ENCODE results near the gene FAM169A.

The FAM169A gene

GRCh38 chr5:74816875-74817274 lies 49.3 kb downstream of the FAM169A start:
- Histone ChIP-seq H3K4me1 (ENCODE audit: control insufficient read depth, low read length) (no peaks in the 10 kb centered on the region), H3K4me3 (ENCODE audit: low read length) (no peak overlapping the region), H3K36me3 (ENCODE audit: control insufficient read depth, low read length) (no peaks in the 10 kb centered on the region), H3K27me3 (ENCODE audit: control insufficient read depth, low read length) (no peaks in the 10 kb centered on the region; the same call in none of the 2 replicates), H4K20me1 (ENCODE audit: control insufficient read depth, insufficient read depth, low read depth, low read length) (no peaks in the 10 kb centered on the region), H3K9me3 (ENCODE audit: control insufficient read depth, insufficient read depth, low read length) (no peaks in the 10 kb centered on the region), H3K27ac (ENCODE audit: low read depth, low read length) (no peak overlapping the region), H3F3A (ENCODE audit: control insufficient read depth, insufficient read depth) (no peaks in the 10 kb centered on the region), H3K4me2 (ENCODE audit: low read length) (no peak overlapping the region), H3K9me2 (replicated peaks; ENCODE audit: control insufficient read depth, low read length) (no peaks in the 10 kb centered on the region), H3K79me2 (ENCODE audit: control insufficient read depth, low read length) (no peaks in the 10 kb centered on the region)
- TF ChIP-seq EZH2phosphoT487 (IDR thresholded peaks at IDR 0.05; ENCODE audit: borderline replicate concordance, low read length), result no peak

- Histone ChIP-seq H3K27me3 (ENCODE audit: control insufficient read depth, low read length) (no peaks in the 10 kb centered on the region; the same call in 1 of the 2 replicates), H3K79me2 (ENCODE audit: control insufficient read depth, low read length) (no peaks in the 10 kb centered on the region), H3K4me3 (ENCODE audit: low read length) (no peak overlapping the region), H3K36me3 (ENCODE audit: control insufficient read depth, low read length) (no peaks in the 10 kb centered on the region), H3K9me2 (replicated peaks; ENCODE audit: control insufficient read depth, low read length) (no peaks in the 10 kb centered on the region), H4K20me1 (ENCODE audit: control insufficient read depth, insufficient read depth, low read depth, low read length) (no peaks in the 10 kb centered on the region), H3K9me3 (ENCODE audit: control insufficient read depth, insufficient read depth, low read length) (no peaks in the 10 kb centered on the region), H3K4me2 (ENCODE audit: low read length) (no peak overlapping the region), H3F3A (ENCODE audit: control insufficient read depth, insufficient read depth) (no peaks in the 10 kb centered on the region), H3K4me1 (ENCODE audit: control insufficient read depth, low read length) (no peaks in the 10 kb centered on the region), H3K27ac (ENCODE audit: low read depth, low read length) (no peak overlapping the region)
- TF ChIP-seq CTCF (IDR thresholded peaks at IDR 0.05; ENCODE audit: low read depth, low read length, poor library complexity, severe bottlenecking), result no peak
Measured at GRCh38 chr5:74810915-74811314, 55.3 kb downstream of the FAM169A start.

GRCh38 chr5:74801941-74802340 lies 64.2 kb downstream of the FAM169A start:
- Histone ChIP-seq H3K4me3 (ENCODE audit: low read length) (no peak overlapping the region), H3K4me2 (ENCODE audit: low read length) (no peak overlapping the region), H3K27ac (ENCODE audit: low read depth, low read length) (no peak overlapping the region), H4K20me1 (ENCODE audit: control insufficient read depth, insufficient read depth, low read depth, low read length) (no peaks in the 10 kb centered on the region), H3K27me3 (ENCODE audit: control insufficient read depth, low read length) (peaks cover 5% of the 10 kb centered on the region; the same call in 1 of the 2 replicates), H3K4me1 (ENCODE audit: control insufficient read depth, low read length) (no peaks in the 10 kb centered on the region), H3K36me3 (ENCODE audit: control insufficient read depth, low read length) (no peaks in the 10 kb centered on the region), H3K9me2 (replicated peaks; ENCODE audit: control insufficient read depth, low read length) (no peaks in the 10 kb centered on the region), H3K79me2 (ENCODE audit: control insufficient read depth, low read length) (no peaks in the 10 kb centered on the region), H3F3A (ENCODE audit: control insufficient read depth, insufficient read depth) (no peaks in the 10 kb centered on the region), H3K9me3 (ENCODE audit: control insufficient read depth, insufficient read depth, low read length) (no peaks in the 10 kb centered on the region)
- TF ChIP-seq CTCF (IDR thresholded peaks at IDR 0.05; ENCODE audit: low read depth, low read length, poor library complexity, severe bottlenecking), result no peak
- TF ChIP-seq EZH2phosphoT487 (IDR thresholded peaks at IDR 0.05; ENCODE audit: borderline replicate concordance, low read length), result no peak

GRCh38 chr5:74801197-74801596 lies 65.0 kb downstream of the FAM169A start:
- H3K9me3 ChIP-seq (ENCODE audit: control insufficient read depth, insufficient read depth, low read length), result no peaks in the 10 kb centered on the region
- H3K79me2 ChIP-seq (ENCODE audit: control insufficient read depth, low read length), result no peaks in the 10 kb centered on the region
- no peaks in the 10 kb centered on the region for H3K36me3 ChIP-seq (ENCODE audit: control insufficient read depth, low read length)
- no peaks in the 10 kb centered on the region for H3K9me2 ChIP-seq (replicated peaks; ENCODE audit: control insufficient read depth, low read length)
- H3K4me3 ChIP-seq (ENCODE audit: low read length), result no peak overlapping the region
- H3K4me1 ChIP-seq (ENCODE audit: control insufficient read depth, low read length), result no peaks in the 10 kb centered on the region
- H3F3A ChIP-seq (ENCODE audit: control insufficient read depth, insufficient read depth), result no peaks in the 10 kb centered on the region
- no peak overlapping the region for H3K27ac ChIP-seq (ENCODE audit: low read depth, low read length)
- no peak overlapping the region for H3K4me2 ChIP-seq (ENCODE audit: low read length)
- no peaks in the 10 kb centered on the region for H4K20me1 ChIP-seq (ENCODE audit: control insufficient read depth, insufficient read depth, low read depth, low read length)
- no peak for TF ChIP-seq CTCF (IDR thresholded peaks at IDR 0.05; ENCODE audit: low read depth, low read length, poor library complexity, severe bottlenecking)
- no peak for TF ChIP-seq EZH2phosphoT487 (IDR thresholded peaks at IDR 0.05; ENCODE audit: borderline replicate concordance, low read length)
- H3K27me3 ChIP-seq (ENCODE audit: control insufficient read depth, low read length), result peaks cover 5% of the 10 kb centered on the region; the same call in 1 of the 2 replicates

Measured in DOHH2 (cell line).